Measurements from ENCODE around the gene SENP6. TPM values are rescaled to one million over a fixed set of nuclear protein-coding genes. Genes with fewer than 3 reads are reported as not detected.

SENP6 gene
- total and polyA plus RNA-seq, 9 of the 15 experiments (the other 6 are each of a cell fraction or from before 2014, with no cell fraction given), result 11.1 to 79.4 (median 46.8) TPM

DNA sequence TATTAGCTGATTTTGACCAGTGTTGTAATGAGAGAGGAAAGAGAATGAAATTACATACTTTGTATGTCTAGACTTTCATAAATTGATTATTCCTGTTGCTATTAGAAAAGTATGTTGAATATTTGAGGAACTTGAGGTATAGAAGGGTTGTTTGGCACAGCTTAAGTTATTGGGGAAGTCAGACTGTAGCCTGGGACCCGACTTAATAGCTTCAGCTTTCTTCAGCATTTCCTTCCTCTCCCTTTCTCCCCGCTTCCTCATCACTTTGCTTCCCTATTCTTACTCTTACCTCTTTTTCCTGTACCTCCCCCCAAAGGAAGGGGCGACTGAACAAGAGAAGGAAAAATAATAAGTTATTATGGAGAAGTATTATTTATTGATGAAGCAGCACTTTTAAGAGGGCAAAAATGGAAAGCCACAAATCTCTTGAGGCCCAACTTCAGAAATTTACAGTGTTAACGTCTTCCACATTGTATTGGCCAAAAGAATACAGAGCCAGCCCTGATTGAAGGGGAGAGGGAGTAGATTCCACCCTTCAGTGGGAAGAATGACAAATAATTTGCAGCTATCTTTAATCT is 7.4 kb downstream of the SENP6 start (continued):
- TF ChIP-seq, protein P1, sequence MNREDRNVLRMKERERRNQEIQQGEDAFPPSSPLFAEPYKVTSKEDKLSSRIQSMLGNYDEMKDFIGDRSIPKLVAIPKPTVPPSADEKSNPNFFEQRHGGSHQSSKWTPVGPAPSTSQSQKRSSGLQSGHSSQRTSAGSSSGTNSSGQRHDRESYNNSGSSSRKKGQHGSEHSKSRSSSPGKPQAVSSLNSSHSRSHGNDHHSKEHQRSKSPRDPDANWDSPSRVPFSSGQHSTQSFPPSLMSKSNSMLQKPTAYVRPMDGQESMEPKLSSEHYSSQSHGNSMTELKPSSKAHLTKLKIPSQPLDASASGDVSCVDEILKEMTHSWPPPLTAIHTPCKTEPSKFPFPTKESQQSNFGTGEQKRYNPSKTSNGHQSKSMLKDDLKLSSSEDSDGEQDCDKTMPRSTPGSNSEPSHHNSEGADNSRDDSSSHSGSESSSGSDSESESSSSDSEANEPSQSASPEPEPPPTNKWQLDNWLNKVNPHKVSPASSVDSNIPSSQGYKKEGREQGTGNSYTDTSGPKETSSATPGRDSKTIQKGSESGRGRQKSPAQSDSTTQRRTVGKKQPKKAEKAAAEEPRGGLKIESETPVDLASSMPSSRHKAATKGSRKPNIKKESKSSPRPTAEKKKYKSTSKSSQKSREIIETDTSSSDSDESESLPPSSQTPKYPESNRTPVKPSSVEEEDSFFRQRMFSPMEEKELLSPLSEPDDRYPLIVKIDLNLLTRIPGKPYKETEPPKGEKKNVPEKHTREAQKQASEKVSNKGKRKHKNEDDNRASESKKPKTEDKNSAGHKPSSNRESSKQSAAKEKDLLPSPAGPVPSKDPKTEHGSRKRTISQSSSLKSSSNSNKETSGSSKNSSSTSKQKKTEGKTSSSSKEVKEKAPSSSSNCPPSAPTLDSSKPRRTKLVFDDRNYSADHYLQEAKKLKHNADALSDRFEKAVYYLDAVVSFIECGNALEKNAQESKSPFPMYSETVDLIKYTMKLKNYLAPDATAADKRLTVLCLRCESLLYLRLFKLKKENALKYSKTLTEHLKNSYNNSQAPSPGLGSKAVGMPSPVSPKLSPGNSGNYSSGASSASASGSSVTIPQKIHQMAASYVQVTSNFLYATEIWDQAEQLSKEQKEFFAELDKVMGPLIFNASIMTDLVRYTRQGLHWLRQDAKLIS (CRISPR knock-in tag; IDR thresholded peaks at IDR 0.05), result no peak
- no peak for TF ChIP-seq KDM5B (IDR thresholded peaks at IDR 0.05; ENCODE audit: insufficient replicate concordance, low read depth, low read length)
- TF ChIP-seq ASH1L (IDR thresholded peaks at IDR 0.05; ENCODE audit: borderline replicate concordance, low read depth, partially characterized antibody), result no peak
- no peak for TF ChIP-seq RB1 (IDR thresholded peaks at IDR 0.05; ENCODE audit: low read depth)
- TF ChIP-seq, protein P2, sequence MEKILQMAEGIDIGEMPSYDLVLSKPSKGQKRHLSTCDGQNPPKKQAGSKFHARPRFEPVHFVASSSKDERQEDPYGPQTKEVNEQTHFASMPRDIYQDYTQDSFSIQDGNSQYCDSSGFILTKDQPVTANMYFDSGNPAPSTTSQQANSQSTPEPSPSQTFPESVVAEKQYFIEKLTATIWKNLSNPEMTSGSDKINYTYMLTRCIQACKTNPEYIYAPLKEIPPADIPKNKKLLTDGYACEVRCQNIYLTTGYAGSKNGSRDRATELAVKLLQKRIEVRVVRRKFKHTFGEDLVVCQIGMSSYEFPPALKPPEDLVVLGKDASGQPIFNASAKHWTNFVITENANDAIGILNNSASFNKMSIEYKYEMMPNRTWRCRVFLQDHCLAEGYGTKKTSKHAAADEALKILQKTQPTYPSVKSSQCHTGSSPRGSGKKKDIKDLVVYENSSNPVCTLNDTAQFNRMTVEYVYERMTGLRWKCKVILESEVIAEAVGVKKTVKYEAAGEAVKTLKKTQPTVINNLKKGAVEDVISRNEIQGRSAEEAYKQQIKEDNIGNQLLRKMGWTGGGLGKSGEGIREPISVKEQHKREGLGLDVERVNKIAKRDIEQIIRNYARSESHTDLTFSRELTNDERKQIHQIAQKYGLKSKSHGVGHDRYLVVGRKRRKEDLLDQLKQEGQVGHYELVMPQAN (IDR thresholded peaks at IDR 0.05; ENCODE audit: borderline replicate concordance), result no peak
- no peak for TF ChIP-seq MTF1 (CRISPR knock-in tag; IDR thresholded peaks at IDR 0.05; ENCODE audit: borderline replicate concordance)
- no peak for TF ChIP-seq ZNF121 (CRISPR knock-in tag; conservative IDR thresholded peaks at IDR 0.05)
- TF ChIP-seq MAFF (IDR thresholded peaks at IDR 0.05; ENCODE audit: low read length), result peak; percentile 65; the same call in 1 of the 2 replicates
- TF ChIP-seq, protein P3, sequence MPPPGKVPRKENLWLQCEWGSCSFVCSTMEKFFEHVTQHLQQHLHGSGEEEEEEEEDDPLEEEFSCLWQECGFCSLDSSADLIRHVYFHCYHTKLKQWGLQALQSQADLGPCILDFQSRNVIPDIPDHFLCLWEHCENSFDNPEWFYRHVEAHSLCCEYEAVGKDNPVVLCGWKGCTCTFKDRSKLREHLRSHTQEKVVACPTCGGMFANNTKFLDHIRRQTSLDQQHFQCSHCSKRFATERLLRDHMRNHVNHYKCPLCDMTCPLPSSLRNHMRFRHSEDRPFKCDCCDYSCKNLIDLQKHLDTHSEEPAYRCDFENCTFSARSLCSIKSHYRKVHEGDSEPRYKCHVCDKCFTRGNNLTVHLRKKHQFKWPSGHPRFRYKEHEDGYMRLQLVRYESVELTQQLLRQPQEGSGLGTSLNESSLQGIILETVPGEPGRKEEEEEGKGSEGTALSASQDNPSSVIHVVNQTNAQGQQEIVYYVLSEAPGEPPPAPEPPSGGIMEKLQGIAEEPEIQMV (tag; conservative IDR thresholded peaks at IDR 0.05; ENCODE audit: low read depth), result no peak

Data from K562 (cell line).